ENCODE results near the gene CHIC2. TPM values are rescaled to one million over a fixed set of nuclear protein-coding genes. Genes with fewer than 3 reads are reported as not detected.
A peak's percentile ranks its signal among the peaks of the same experiment; 100 is the strongest.

The CHIC2 gene
- total and polyA plus RNA-seq, 5 donors from 2014 or later: 49.9 to 87.5 (median 78.0) TPM

DNA sequence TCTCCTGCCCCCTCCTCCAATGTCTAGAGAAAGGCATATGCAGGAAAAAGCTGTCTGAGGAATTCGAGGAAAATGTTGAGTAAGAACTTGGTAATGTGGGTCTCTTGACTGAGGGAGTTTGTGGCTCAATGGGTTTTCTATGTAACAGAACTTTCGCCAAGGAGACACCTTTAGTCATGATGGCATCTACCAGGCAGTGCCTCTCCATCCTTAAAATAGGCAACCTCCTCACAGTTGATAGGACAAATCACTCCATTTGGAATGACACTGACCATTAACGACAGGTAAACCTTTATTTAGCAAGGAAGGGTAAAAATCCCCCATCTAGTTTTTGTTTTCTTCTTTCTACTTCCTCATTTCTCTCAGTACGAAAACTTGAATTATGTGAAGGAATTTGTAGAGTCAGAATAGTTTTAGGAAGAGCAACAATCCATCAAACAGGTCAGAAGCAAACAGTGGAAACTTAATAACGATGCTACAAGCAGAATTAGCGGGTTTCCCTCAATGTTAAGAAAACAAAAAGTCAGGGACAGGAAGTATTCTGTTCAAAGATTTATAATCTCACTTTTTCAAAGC is 38.2 kb upstream of the CHIC2 start:
- H3K27ac Mint-ChIP-seq: no peak overlapping the region

DNA sequence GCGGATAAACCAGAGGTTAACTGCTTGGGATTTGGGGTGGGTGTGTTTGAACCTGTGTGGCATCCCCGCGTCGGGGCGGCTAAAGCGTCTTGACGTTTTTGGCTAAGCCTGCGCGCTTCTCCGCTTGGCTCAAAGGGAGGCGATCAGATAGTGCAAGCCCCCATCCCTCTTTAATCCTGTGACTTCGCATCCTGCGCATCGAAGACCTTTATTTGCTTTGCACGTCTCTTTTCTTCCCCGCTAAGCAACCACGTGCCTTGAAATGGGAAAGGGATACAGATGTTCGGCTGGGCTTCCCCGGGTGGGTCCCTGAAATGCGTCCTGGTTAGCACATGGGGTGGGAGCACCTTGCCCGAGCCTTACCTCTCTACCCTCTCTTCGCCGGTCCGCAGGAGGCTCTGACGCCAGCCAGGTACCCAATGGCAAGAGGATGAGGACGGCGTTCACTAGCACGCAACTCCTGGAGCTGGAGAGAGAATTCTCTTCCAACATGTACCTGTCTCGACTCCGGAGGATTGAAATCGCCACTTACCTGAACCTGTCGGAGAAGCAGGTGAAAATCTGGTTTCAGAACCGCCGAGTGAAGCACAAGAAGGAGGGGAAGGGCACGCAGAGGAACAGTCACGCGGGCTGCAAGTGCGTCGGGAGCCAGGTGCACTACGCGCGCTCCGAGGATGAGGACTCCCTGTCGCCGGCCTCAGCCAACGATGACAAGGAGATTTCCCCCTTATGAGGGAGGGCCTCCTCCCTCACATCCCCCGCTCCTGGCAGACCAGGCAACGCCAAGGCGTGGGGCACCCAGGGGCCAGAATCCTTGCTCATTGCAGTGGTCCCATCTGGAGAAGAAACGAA is 37.0 kb upstream of the CHIC2 start:
- DNase-seq: no peak
- ATAC-seq (ENCODE audit: low read depth in 2 of 2): peak in 1 of 2 donors; percentile 16
- peaks cover 30% of the 10 kb centered on the region for H3K4me1 ChIP-seq (ENCODE audit: control insufficient read depth, insufficient read depth, low read length, poor library complexity, severe bottlenecking)
- peaks cover 68% of the 10 kb centered on the region for H3K27me3 ChIP-seq (ENCODE audit: control insufficient read depth, insufficient read depth, low read length)
- Mint-ChIP-seq H3K4me1 (peaks cover 4 to 48% (median 29%) of the 10 kb centered on the region in 4 donors), H3K27ac (peak overlapping the region in 1 of 3 donors; percentile 78), H3K9me3 (peaks cover 0 to 1% (median 0%) of the 10 kb centered on the region in 7 donors), H3K36me3 (no peaks in the 10 kb centered on the region), H3K4me3 (peak overlapping the region in 2 of 4 donors; percentile 69 to 78), H3K27me3 (peaks cover 90% of the 10 kb centered on the region)
- H3K36me3 ChIP-seq (ENCODE audit: control insufficient read depth, insufficient read depth, low read length): no peaks in the 10 kb centered on the region
- H3K9me3 ChIP-seq (ENCODE audit: control insufficient read depth in 2 of 2, low read length in 2 of 2): no peaks in the 10 kb centered on the region
- H3K4me3 ChIP-seq (ENCODE audit: low read depth, low read length): no peak overlapping the region
- no peak overlapping the region for H3K27ac ChIP-seq (ENCODE audit: insufficient read depth, low read length, poor library complexity, severe bottlenecking)

More for the DNA sequence above, 38.2 kb upstream of the CHIC2 start:
- ATAC-seq (ENCODE audit: low read depth in 2 of 2) (no peak), DNase-seq (no peak)
- Mint-ChIP-seq H3K36me3 (no peaks in the 10 kb centered on the region), H3K27me3 (peaks cover 90% of the 10 kb centered on the region), H3K4me1 (peaks cover 4 to 51% (median 26%) of the 10 kb centered on the region in 4 donors), H3K9me3 (peaks cover 0 to 2% (median 0%) of the 10 kb centered on the region in 7 donors), H3K4me3 (peak overlapping the region in 1 of 4 donors; percentile 44)
- H3K4me1 ChIP-seq (ENCODE audit: control insufficient read depth, insufficient read depth, low read length, poor library complexity, severe bottlenecking): peaks cover 30% of the 10 kb centered on the region
- H3K27me3 ChIP-seq (ENCODE audit: control insufficient read depth, insufficient read depth, low read length): peaks cover 64% of the 10 kb centered on the region
- H3K36me3 ChIP-seq (ENCODE audit: control insufficient read depth, insufficient read depth, low read length): no peaks in the 10 kb centered on the region
- no peak overlapping the region for H3K4me3 ChIP-seq (ENCODE audit: low read depth, low read length)
- H3K27ac ChIP-seq (ENCODE audit: insufficient read depth, low read length, poor library complexity, severe bottlenecking): no peak overlapping the region
- no peaks in the 10 kb centered on the region for H3K9me3 ChIP-seq (ENCODE audit: control insufficient read depth in 2 of 2, low read length in 2 of 2)

- Histone ChIP-seq H3K4me1 (ENCODE audit: control insufficient read depth, insufficient read depth, low read length, poor library complexity, severe bottlenecking) (peaks cover 30% of the 10 kb centered on the region), H3K9me3 (ENCODE audit: control insufficient read depth in 2 of 2, low read length in 2 of 2) (no peaks in the 10 kb centered on the region), H3K27ac (ENCODE audit: insufficient read depth, low read length, poor library complexity, severe bottlenecking) (no peak overlapping the region), H3K4me3 (ENCODE audit: low read depth, low read length) (no peak overlapping the region), H3K36me3 (ENCODE audit: control insufficient read depth, insufficient read depth, low read length) (no peaks in the 10 kb centered on the region), H3K27me3 (ENCODE audit: control insufficient read depth, insufficient read depth, low read length) (peaks cover 69% of the 10 kb centered on the region)
- H3K27ac Mint-ChIP-seq: no peak overlapping the region
- peak in 1 of 2 donors; percentile 26 for ATAC-seq (ENCODE audit: low read depth in 2 of 2)
- peaks cover 91% of the 10 kb centered on the region for H3K27me3 Mint-ChIP-seq
- peak overlapping the region in 2 of 4 donors; percentile 69 to 78 for H3K4me3 Mint-ChIP-seq
- DNase-seq: no peak
- peaks cover 0 to 1% (median 0%) of the 10 kb centered on the region in 7 donors for H3K9me3 Mint-ChIP-seq
- H3K36me3 Mint-ChIP-seq: no peaks in the 10 kb centered on the region
- H3K4me1 Mint-ChIP-seq: peaks cover 4 to 48% (median 29%) of the 10 kb centered on the region in 4 donors
Observed at GRCh38 chr4:54100595-54101189, 36.3 kb upstream of the CHIC2 start.

GRCh38 chr4:54099748-54100574 is 35.6 kb upstream of the CHIC2 start, which contains the start of gene GSX2:
TSS of gene GSX2 (plus strand) at chr4:54100163. CDS start at chr4:54100345, 182 bp downstream.
- H3K9me3 Mint-ChIP-seq: peaks cover 0 to 1% (median 0%) of the 10 kb centered on the region in 7 donors
- H3K27ac Mint-ChIP-seq: no peak within 1 kb of the TSS
- DNase-seq (no peak), ATAC-seq (ENCODE audit: low read depth in 2 of 2) (no peak)
- Histone ChIP-seq H3K9me3 (ENCODE audit: control insufficient read depth in 2 of 2, low read length in 2 of 2) (no peaks in the 10 kb centered on the region), H3K27me3 (ENCODE audit: control insufficient read depth, insufficient read depth, low read length) (peaks cover 68% of the 10 kb centered on the region), H3K4me1 (ENCODE audit: control insufficient read depth, insufficient read depth, low read length, poor library complexity, severe bottlenecking) (peaks cover 30% of the 10 kb centered on the region), H3K4me3 (ENCODE audit: low read depth, low read length) (peak within 1 kb of the TSS; percentile 54), H3K27ac (ENCODE audit: insufficient read depth, low read length, poor library complexity, severe bottlenecking) (no peak within 1 kb of the TSS), H3K36me3 (ENCODE audit: control insufficient read depth, insufficient read depth, low read length) (no peaks in the 10 kb centered on the region)
- H3K36me3 Mint-ChIP-seq: no peaks in the 10 kb centered on the region
- peak within 1 kb of the TSS; percentile 11 to 78 (median 57) for H3K4me3 Mint-ChIP-seq
- peaks cover 91% of the 10 kb centered on the region for H3K27me3 Mint-ChIP-seq
- peaks cover 4 to 50% (median 29%) of the 10 kb centered on the region in 4 donors for H3K4me1 Mint-ChIP-seq

GRCh38 chr4:54099287-54099747 is 34.9 kb upstream of the CHIC2 start:
- no peak for ATAC-seq (ENCODE audit: low read depth in 2 of 2)
- H3K27ac Mint-ChIP-seq: no peak overlapping the region
- peaks cover 91% of the 10 kb centered on the region for H3K27me3 Mint-ChIP-seq
- H3K9me3 Mint-ChIP-seq: peaks cover 0 to 1% (median 0%) of the 10 kb centered on the region in 7 donors
- Histone ChIP-seq H3K4me1 (ENCODE audit: control insufficient read depth, insufficient read depth, low read length, poor library complexity, severe bottlenecking) (peaks cover 30% of the 10 kb centered on the region), H3K9me3 (ENCODE audit: control insufficient read depth in 2 of 2, low read length in 2 of 2) (no peaks in the 10 kb centered on the region), H3K4me3 (ENCODE audit: low read depth, low read length) (peak overlapping the region; percentile 54), H3K36me3 (ENCODE audit: control insufficient read depth, insufficient read depth, low read length) (no peaks in the 10 kb centered on the region), H3K27ac (ENCODE audit: insufficient read depth, low read length, poor library complexity, severe bottlenecking) (no peak overlapping the region), H3K27me3 (ENCODE audit: control insufficient read depth, insufficient read depth, low read length) (peaks cover 65% of the 10 kb centered on the region)
- no peaks in the 10 kb centered on the region for H3K36me3 Mint-ChIP-seq
- peak overlapping the region in 3 of 4 donors; percentile 43 to 71 (median 67) for H3K4me3 Mint-ChIP-seq
- H3K4me1 Mint-ChIP-seq: peaks cover 4 to 45% (median 29%) of the 10 kb centered on the region in 4 donors
- no peak for DNase-seq

DNA sequence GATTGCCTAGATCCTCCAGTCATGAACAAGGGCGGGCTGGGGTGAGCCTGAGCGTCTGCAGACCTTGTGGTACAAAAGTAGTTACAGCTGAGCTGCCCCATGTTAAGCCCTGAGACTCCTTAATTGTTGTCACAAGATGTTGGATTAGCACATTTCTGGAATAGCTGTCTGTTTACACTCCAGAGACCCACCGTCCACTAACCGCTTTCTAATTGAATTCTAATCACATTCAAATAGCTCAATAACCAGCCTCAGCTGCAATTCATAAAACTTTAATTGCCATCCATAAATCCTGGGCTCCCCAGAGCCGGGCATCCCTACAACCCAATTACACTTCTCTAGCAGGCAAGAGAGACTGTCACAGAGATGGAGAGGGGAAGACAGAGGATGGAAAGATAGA is 34.0 kb upstream of the CHIC2 start:
- peak overlapping the region in 1 of 3 donors; percentile 22 for H3K27ac Mint-ChIP-seq
- H3K4me3 ChIP-seq (ENCODE audit: low read depth, low read length): no peak overlapping the region
- ATAC-seq (ENCODE audit: low read depth in 2 of 2) (no peak), DNase-seq (no peak)
- peaks cover 95% of the 10 kb centered on the region for H3K27me3 Mint-ChIP-seq
- H3K36me3 ChIP-seq (ENCODE audit: control insufficient read depth, insufficient read depth, low read length): no peaks in the 10 kb centered on the region
- no peaks in the 10 kb centered on the region for H3K36me3 Mint-ChIP-seq
- H3K27me3 ChIP-seq (ENCODE audit: control insufficient read depth, insufficient read depth, low read length): peaks cover 65% of the 10 kb centered on the region
- H3K9me3 ChIP-seq (ENCODE audit: control insufficient read depth in 2 of 2, low read length in 2 of 2): no peaks in the 10 kb centered on the region
- H3K4me1 Mint-ChIP-seq: peaks cover 4 to 49% (median 31%) of the 10 kb centered on the region in 4 donors
- peaks cover 27% of the 10 kb centered on the region for H3K4me1 ChIP-seq (ENCODE audit: control insufficient read depth, insufficient read depth, low read length, poor library complexity, severe bottlenecking)
- H3K27ac ChIP-seq (ENCODE audit: insufficient read depth, low read length, poor library complexity, severe bottlenecking): no peak overlapping the region
- H3K9me3 Mint-ChIP-seq: peaks cover 0 to 1% (median 0%) of the 10 kb centered on the region in 7 donors
- peak overlapping the region in 2 of 4 donors; percentile 38 to 71 for H3K4me3 Mint-ChIP-seq

GRCh38 chr4:54097152-54097551 is 32.7 kb upstream of the CHIC2 start:
- Histone ChIP-seq H3K36me3 (ENCODE audit: control insufficient read depth, insufficient read depth, low read length) (no peaks in the 10 kb centered on the region), H3K4me3 (ENCODE audit: low read depth, low read length) (no peak overlapping the region), H3K27ac (ENCODE audit: insufficient read depth, low read length, poor library complexity, severe bottlenecking) (no peak overlapping the region), H3K4me1 (ENCODE audit: control insufficient read depth, insufficient read depth, low read length, poor library complexity, severe bottlenecking) (peaks cover 29% of the 10 kb centered on the region), H3K27me3 (ENCODE audit: control insufficient read depth, insufficient read depth, low read length) (peaks cover 64% of the 10 kb centered on the region), H3K9me3 (ENCODE audit: control insufficient read depth in 2 of 2, low read length in 2 of 2) (no peaks in the 10 kb centered on the region)
- DNase-seq (no peak), ATAC-seq (ENCODE audit: low read depth in 2 of 2) (no peak)
- Mint-ChIP-seq H3K27ac (no peak overlapping the region), H3K4me1 (peaks cover 0 to 47% (median 29%) of the 10 kb centered on the region in 4 donors), H3K9me3 (no peaks in the 10 kb centered on the region), H3K27me3 (peaks cover 95% of the 10 kb centered on the region), H3K4me3 (no peak overlapping the region), H3K36me3 (no peaks in the 10 kb centered on the region)

Measured in CD4-positive, CD25-positive, alpha-beta regulatory T cell (primary cell).